ENCODE measurements around the gene MGRN1. TPM values are rescaled to one million over a fixed set of nuclear protein-coding genes. Genes with fewer than 3 reads are reported as not detected.

MGRN1 gene
- total and polyA plus RNA-seq, 2 of the 13 experiments (the other 11 are each of a cell fraction or from before 2014, with no cell fraction given) = 11.9 to 12.6 TPM

GRCh38 chr16:4734063-4734729 is 109.6 kb downstream of the MGRN1 start, which contains the start of the genes ANKS3 and DNAAF8 (continued):
- TF ChIP-seq ZNF598 (CRISPR knock-in tag; IDR thresholded peaks at IDR 0.05; ENCODE audit: borderline replicate concordance) (peak; percentile 26; the same call in 1 of the 2 replicates), ZNF83 (CRISPR knock-in tag; IDR thresholded peaks at IDR 0.05; ENCODE audit: borderline replicate concordance) (no peak), PRMT3 (CRISPR knock-in tag; IDR thresholded peaks at IDR 0.05; ENCODE audit: borderline replicate concordance, low read depth) (no peak; the same call in 1 of the 2 replicates), SIN3A (IDR thresholded peaks at IDR 0.05; ENCODE audit: borderline replicate concordance, low read depth, low read length) (0 out of 2 replicates have a peak, but pooled peaks have one; percentile 46), ZNF770 (CRISPR knock-in tag; IDR thresholded peaks at IDR 0.05) (peak; percentile 66), ZNF891 (CRISPR knock-in tag; IDR thresholded peaks at IDR 0.05) (no peak; the same call in 1 of the 2 replicates), SOX6 (IDR thresholded peaks at IDR 0.05) (no peak), SOX6 (CRISPR knock-in tag; IDR thresholded peaks at IDR 0.05) (peak; percentile 59; the same call in 1 of the 2 replicates), ATF6 (CRISPR knock-in tag; conservative IDR thresholded peaks at IDR 0.05) (no peak), TRIM24 (CRISPR knock-in tag; IDR thresholded peaks at IDR 0.05) (no peak), RCOR2 (CRISPR knock-in tag; IDR thresholded peaks at IDR 0.05) (no peak), ATF1 (CRISPR knock-in tag; IDR thresholded peaks at IDR 0.05) (peak; percentile 52), WIZ (CRISPR knock-in tag; IDR thresholded peaks at IDR 0.05) (no peak; the same call in 1 of the 2 replicates), ZSCAN5A (CRISPR knock-in tag; IDR thresholded peaks at IDR 0.05; ENCODE audit: borderline replicate concordance) (no peak), ZFP41 (CRISPR knock-in tag; IDR thresholded peaks at IDR 0.05; ENCODE audit: borderline replicate concordance) (no peak), ZNF142 (CRISPR knock-in tag; IDR thresholded peaks at IDR 0.05) (peak; percentile 68; the same call in 1 of the 2 replicates), ZNF160 (CRISPR knock-in tag; IDR thresholded peaks at IDR 0.05) (peak; percentile 64; the same call in 1 of the 2 replicates), ETV6 (CRISPR knock-in tag; conservative IDR thresholded peaks at IDR 0.05) (peak; percentile 80; the same call in 1 of the 2 replicates)

Data from HepG2 (cell line).